WERI-Rb-1 (cell line): ENCODE results near the gene RGS16.

Experiments used
- DNase-seq: peaks from one replicate; pipeline ENCODE4 v3.0.0-alpha.2; 2020
- H3K27ac ChIP-seq: fragments of 250-450 bp; sonication (Bioruptor Pico); 2 replicates; pipeline ENCODE4 v1.5.1; 2020; ENCODE audit warnings: mild to moderate bottlenecking, moderate library complexity
- H3K27me3 ChIP-seq: fragments of 250-450 bp; sonication (Bioruptor Pico); 2 replicates; pipeline ENCODE4 v1.5.1; 2021; ENCODE audit warnings: mild to moderate bottlenecking, low read depth, moderate library complexity; ENCODE audit not compliant: insufficient read depth, severe bottlenecking
- H3K36me3 ChIP-seq: fragments of 250-450 bp; sonication (Bioruptor Pico); 2 replicates; pipeline ENCODE4 v1.5.1; 2020; ENCODE audit warnings: mild to moderate bottlenecking, moderate library complexity
- H3K4me3 ChIP-seq: 2 replicates; pipeline ENCODE4 v1.5.1; 2011; ENCODE audit warnings: low read depth, mild to moderate bottlenecking, control low read depth, low read length
- H3K9me3 ChIP-seq: fragments of 250-450 bp; sonication (Bioruptor Pico); 2 replicates; pipeline ENCODE4 v1.5.1; 2021; ENCODE audit warnings: mild to moderate bottlenecking, moderate library complexity; ENCODE audit not compliant: severe bottlenecking
- CTCF ChIP-seq: IDR thresholded peaks from 2 replicates; pipeline ENCODE4 v1.5.1; 2011; ENCODE audit warnings: low read depth, mild to moderate bottlenecking, control low read depth, inconsistent platforms, low read length

Gene RGS16

GRCh38 chr1:182580736-182581135 lies 23.5 kb downstream of the RGS16 start:
- Histone ChIP-seq H3K27ac (no peak overlapping the region), H3K36me3 (no peaks in the 10 kb centered on the region), H3K27me3 (no peaks in the 10 kb centered on the region), H3K4me3 (no peak overlapping the region), H3K9me3 (no peaks in the 10 kb centered on the region)
- peak; percentile 54 for DNase-seq
- TF ChIP-seq CTCF: no peak

GRCh38 chr1:182575540-182576149 lies 28.5 kb downstream of the RGS16 start:
- Histone ChIP-seq H3K27me3 (no peaks in the 10 kb centered on the region), H3K36me3 (no peaks in the 10 kb centered on the region), H3K4me3 (no peak overlapping the region), H3K27ac (no peak overlapping the region), H3K9me3 (no peaks in the 10 kb centered on the region)
- DNase-seq: no peak
- TF ChIP-seq CTCF: no peak

- Histone ChIP-seq H3K27ac (no peak overlapping the region), H3K4me3 (no peak overlapping the region), H3K9me3 (no peaks in the 10 kb centered on the region), H3K27me3 (no peaks in the 10 kb centered on the region), H3K36me3 (no peaks in the 10 kb centered on the region)
- DNase-seq: no peak
- no peak for TF ChIP-seq CTCF
Measured at GRCh38 chr1:182574156-182574555, 30.0 kb downstream of the RGS16 start.

GRCh38 chr1:182570611-182570970 lies 33.6 kb downstream of the RGS16 start:
- Histone ChIP-seq H3K9me3 (no peaks in the 10 kb centered on the region), H3K27me3 (no peaks in the 10 kb centered on the region), H3K36me3 (no peaks in the 10 kb centered on the region), H3K4me3 (no peak overlapping the region), H3K27ac (no peak overlapping the region)
- DNase-seq: no peak
- TF ChIP-seq CTCF: no peak

GRCh38 chr1:182569939-182570610 lies 34.1 kb downstream of the RGS16 start:
- no peak for DNase-seq
- no peaks in the 10 kb centered on the region for H3K27me3 ChIP-seq
- TF ChIP-seq CTCF: no peak
- H3K27ac ChIP-seq: no peak overlapping the region
- H3K4me3 ChIP-seq: no peak overlapping the region
- no peaks in the 10 kb centered on the region for H3K36me3 ChIP-seq
- H3K9me3 ChIP-seq: no peaks in the 10 kb centered on the region
